ENCODE measurements around the gene ERC1.

DNA sequence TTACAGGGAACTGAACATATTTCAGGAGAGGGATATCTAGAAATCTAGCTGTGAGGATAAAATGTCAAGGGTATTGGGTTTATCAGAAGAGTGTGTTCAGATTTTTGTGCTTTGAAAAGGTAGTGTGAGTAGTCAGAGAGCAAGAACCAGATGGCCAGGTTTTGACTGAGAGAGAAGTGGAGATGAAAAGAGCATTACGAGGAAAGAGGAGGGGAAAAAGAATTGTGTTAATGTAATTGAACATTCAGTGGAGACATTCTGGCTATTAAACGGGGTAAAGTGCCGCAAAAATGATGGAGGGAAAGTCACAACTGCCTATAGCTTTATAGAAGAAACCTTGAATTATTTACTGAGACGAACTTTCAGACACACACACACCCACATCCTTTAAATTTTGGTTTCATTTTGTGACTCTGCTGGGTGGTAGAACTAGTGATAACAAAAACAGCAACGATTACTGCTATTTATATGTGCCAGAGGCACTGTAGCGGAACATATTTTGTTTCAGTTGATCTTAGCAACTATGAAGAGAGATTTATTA is 213.6 kb downstream of the ERC1 start:
- TF ChIP-seq POLR2AphosphoS5 (IDR thresholded peaks at IDR 0.05; ENCODE audit: borderline replicate concordance, low read depth, low read length) = no peak
- TF ChIP-seq EZH2 (IDR thresholded peaks at IDR 0.05) = no peak
- TF ChIP-seq FOXP2 (optimal IDR thresholded peaks at IDR 0.05; ENCODE audit: control extremely low read depth, extremely low read length, insufficient read depth) = no peak
